WI38 (cell line): ENCODE results near the gene CTNNBIP1.

Experiments used
- H3K4me3 ChIP-seq: 2 replicates; pipeline ENCODE4 v1.5.1; 2011; ENCODE audit warnings: low read depth, mild to moderate bottlenecking, control low read depth, low read length
- CTCF ChIP-seq: IDR thresholded peaks from 2 replicates; pipeline ENCODE4 v1.5.1; 2012; ENCODE audit warnings: low read depth, mild to moderate bottlenecking, control low read depth, low read length

CTNNBIP1 gene

GRCh38 chr1:9891207-9891606 lies 18.9 kb downstream of the CTNNBIP1 start:
- no peak overlapping the region for H3K4me3 ChIP-seq
- no peak for TF ChIP-seq CTCF

- H3K4me3 ChIP-seq, result no peak overlapping the region
- TF ChIP-seq CTCF, result no peak
Measured at GRCh38 chr1:9890224-9890731, 19.8 kb downstream of the CTNNBIP1 start.

GRCh38 chr1:9889411-9889810 lies 20.7 kb downstream of the CTNNBIP1 start:
- no peak overlapping the region for H3K4me3 ChIP-seq
- no peak for TF ChIP-seq CTCF

GRCh38 chr1:9888886-9889285 lies 21.2 kb downstream of the CTNNBIP1 start:
- TF ChIP-seq CTCF, result no peak
- no peak overlapping the region for H3K4me3 ChIP-seq

- H3K4me3 ChIP-seq, result no peak overlapping the region
- no peak for TF ChIP-seq CTCF
Measured at GRCh38 chr1:9887070-9887469, 23.0 kb downstream of the CTNNBIP1 start.

- no peak for TF ChIP-seq CTCF
- H3K4me3 ChIP-seq, result no peak overlapping the region
Measured at GRCh38 chr1:9886092-9886742, 23.9 kb downstream of the CTNNBIP1 start.

GRCh38 chr1:9884805-9885204 lies 25.3 kb downstream of the CTNNBIP1 start:
- H3K4me3 ChIP-seq, result no peak overlapping the region
- TF ChIP-seq CTCF, result no peak
